Retinal pigment epithelial cell (primary cell): ENCODE results near the gene ANLN.
"Not testable (repeated sequence)": the region's sequence is repeated elsewhere in the genome, so short reads cannot be mapped to it uniquely, and the experiment has no call there.

Experiments used
- DNase-seq: peaks from one replicate; pipeline ENCODE4 v3.0.0-alpha.2; 2010; ENCODE audit warnings: low read depth
- H3K4me3 ChIP-seq: 2 replicates; pipeline ENCODE4 v1.5.1; 2011; ENCODE audit warnings: mild to moderate bottlenecking, low read length, control low read depth, moderate library complexity
- TF ChIP-seq, protein P1 (sequence below): conservative IDR thresholded peaks from 2 replicates; pipeline ENCODE4 v1.5.1; 2011; ENCODE audit warnings: low read depth, low read length, control low read depth, inconsistent platforms

Gene ANLN

DNA sequence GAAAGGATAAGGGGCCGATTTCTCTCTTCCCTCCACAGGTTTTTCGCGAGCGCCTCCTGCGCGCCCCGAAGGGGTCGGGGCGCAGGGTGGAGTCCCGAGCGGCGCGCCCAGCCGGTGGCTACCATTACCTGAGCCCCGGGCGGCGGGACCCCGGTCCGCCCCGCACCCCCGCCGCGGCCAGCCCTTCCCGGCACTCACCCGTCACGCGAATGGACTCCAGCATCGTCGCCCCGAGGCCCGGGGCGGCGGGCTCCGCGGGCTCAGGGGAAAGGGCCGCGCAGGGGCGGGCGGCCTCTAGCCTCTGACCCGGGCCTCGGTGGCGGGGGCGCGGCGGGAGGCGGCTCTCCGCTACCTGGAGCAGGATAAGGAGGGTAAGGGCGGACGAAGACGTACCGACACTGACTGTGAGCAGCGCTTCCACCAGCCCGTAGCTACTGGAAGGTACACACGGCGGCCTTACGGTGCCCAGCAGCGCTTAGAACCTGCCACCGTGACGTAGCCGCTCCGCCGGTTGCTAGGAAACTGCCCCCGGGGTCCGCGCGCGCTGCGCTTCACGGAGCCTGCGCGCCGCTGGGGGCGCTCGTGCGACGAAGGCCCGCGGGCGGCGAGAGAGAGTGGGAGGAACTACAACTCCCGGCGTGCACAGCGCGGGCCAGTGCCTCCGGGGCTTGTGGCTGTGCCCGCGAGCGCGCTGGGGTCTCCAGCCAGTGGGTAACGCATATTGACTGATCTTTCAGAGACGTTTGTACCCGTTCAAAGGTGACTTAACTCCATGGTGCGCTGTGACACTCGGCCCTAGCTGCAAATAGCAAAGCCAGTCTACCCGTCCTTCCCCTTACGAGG is 22.7 kb upstream of the ANLN start:
- DNase-seq = peak; percentile 51
- H3K4me3 ChIP-seq = peak overlapping the region; percentile 77
- TF ChIP-seq, protein P1, sequence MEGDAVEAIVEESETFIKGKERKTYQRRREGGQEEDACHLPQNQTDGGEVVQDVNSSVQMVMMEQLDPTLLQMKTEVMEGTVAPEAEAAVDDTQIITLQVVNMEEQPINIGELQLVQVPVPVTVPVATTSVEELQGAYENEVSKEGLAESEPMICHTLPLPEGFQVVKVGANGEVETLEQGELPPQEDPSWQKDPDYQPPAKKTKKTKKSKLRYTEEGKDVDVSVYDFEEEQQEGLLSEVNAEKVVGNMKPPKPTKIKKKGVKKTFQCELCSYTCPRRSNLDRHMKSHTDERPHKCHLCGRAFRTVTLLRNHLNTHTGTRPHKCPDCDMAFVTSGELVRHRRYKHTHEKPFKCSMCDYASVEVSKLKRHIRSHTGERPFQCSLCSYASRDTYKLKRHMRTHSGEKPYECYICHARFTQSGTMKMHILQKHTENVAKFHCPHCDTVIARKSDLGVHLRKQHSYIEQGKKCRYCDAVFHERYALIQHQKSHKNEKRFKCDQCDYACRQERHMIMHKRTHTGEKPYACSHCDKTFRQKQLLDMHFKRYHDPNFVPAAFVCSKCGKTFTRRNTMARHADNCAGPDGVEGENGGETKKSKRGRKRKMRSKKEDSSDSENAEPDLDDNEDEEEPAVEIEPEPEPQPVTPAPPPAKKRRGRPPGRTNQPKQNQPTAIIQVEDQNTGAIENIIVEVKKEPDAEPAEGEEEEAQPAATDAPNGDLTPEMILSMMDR = peak; percentile 73

DNA sequence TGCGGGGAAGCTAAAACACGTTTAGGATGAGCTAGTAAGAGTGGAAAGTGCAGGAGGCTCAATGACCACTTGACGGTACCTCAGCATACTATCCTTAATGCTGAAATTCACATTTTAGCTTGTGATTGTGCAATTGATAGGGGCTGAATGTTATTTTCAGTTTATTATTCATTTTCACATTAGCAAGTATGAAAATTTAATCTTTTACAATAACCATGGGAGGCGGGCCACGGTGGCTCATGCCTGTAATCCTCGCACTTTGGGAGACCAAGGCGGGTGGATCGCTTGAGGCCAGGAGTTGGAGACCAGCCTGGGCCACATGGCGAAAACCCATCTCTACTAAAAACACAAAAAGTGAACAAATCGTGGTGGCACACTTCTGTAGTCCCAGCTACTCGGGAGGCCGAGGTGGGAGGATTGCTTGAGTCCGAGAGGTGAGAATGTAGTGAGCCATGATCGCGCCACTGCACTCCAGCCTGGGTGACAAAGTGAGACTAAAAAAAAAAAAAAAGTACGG is 22.0 kb upstream of the ANLN start:
- peak overlapping the region; percentile 77 for H3K4me3 ChIP-seq
- DNase-seq = no peak
- TF ChIP-seq, protein P1 = no peak

DNA sequence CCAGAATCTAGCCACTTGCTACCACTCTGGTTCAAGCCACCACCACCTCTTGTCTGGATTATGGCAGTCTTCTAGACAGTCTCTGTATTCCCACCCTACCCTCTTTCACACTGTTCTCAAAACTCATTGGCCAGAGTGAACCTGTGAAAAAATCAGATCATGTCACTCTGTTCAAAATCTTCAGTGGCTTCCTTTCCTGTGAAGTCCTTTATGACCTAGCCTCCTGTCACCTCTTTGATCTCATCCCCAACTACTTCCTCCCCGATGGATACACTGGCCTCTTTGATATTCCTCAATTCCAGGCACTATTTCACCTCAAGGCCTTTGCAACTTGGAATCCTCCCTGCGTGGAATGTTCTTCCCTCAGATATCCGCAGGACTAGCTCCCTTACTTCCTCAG is 21.2 kb upstream of the ANLN start:
- DNase-seq = no peak
- H3K4me3 ChIP-seq = no peak overlapping the region
- TF ChIP-seq, protein P1 = no peak

DNA sequence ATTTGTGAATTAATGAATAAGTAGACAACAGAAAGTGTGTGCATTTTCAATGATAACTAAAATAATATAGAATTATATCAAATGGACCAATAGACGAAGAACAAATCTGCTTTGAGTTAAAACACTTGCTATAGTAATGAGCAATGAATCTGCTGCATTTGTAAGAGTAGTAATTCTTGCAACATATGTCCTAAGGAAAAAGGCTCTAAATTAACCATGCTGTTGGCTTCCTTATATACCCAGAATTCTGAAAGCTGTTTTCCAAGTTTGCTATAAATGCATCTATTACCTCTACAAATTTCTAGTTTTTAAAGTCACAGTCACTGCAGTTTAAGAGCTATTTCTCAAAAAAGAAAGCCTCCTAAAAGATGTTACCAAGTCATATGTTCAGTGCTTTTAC is 20.5 kb upstream of the ANLN start:
- no peak overlapping the region for H3K4me3 ChIP-seq
- no peak for DNase-seq
- TF ChIP-seq, protein P1 = no peak

DNA sequence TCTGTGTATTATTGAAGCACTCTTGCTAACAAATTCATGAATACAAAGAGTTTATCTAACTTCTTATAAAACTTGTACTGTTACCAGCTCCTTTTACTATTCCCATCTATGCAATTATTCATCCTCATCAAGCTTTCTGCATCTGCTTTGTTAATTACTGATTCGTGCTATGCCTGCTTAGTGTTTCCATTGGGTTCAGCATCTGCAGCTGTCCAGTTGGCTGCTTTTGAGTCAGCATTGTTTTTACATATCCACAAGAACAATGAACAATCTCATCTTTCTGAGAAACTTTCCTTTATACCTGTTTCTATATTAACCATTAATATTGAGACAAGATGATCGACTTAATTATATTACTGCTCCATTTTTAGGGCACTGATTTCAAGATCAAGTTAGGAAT is 19.6 kb upstream of the ANLN start:
- DNase-seq = no peak
- TF ChIP-seq, protein P1 = no peak
- H3K4me3 ChIP-seq = no peak overlapping the region

DNA sequence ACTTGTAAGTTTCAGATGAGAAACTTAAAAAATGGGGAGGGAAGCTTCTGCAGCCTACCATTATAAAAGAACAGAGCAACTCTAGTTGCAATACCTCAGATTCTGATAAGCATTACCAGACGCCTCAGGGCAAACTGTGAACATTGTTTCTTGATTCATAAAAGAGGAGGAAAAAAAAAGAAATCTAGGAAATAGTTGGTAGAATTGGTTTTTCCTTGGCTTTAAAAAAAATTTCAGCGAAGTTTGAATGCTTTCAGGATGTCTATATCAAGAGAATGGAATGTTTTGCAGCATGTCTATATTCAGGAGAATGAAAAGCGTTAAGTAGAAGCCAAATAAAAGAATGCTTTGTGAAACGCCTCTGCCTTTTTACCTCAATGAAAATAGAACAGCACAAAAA is 17.5 kb upstream of the ANLN start:
- no peak overlapping the region for H3K4me3 ChIP-seq
- DNase-seq = no peak
- TF ChIP-seq, protein P1 = no peak

DNA sequence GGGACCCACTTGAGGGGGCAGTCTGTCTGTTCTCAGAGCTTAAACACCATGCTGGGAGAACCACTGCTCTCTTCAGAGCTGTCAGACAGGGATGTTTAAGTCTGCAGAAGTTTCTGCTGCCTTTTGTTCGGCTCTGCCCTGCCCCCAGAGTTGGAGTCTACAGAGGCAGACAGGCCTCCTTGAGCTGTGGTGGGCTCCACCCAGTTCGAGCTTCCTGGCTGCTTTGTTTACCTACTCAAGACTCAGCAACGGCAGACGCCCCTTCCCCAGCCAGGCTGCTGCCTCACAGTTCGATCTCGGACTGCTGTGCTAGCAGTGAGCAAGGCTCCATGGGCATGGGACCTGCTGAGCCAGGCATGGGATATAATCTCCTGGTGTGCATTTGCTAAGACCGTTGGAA is 11.1 kb upstream of the ANLN start:
- H3K4me3 ChIP-seq, DNase-seq: not testable (repeated sequence)
